ENCODE data around the gene PHACTR1. TPM values are rescaled to one million over a fixed set of nuclear protein-coding genes. Genes with fewer than 3 reads are reported as not detected.

Gene PHACTR1
- total RNA-seq, 1 experiment from 2014 or later: 15.5 TPM

DNA sequence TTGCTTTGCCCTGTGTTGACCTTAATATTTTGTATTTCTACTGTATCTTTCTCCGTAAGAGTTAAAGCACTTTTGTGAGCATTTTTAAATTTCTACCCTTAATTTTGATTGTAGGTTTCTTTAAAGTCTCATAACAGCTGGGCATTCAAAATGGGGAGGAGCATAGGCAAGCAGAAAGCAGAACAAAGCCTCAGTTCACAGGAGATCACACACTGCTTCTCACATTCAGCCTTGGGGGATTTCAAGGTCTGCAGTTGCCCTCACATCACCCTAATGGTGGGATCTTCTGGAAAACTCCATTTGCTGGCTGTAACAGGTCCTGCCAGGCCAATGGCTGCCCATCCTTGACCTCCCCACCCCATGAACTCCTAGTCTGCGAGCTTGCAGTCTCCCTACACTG lies 292.9 kb downstream of the PHACTR1 start:
- no peak overlapping the region for H3K27ac Mint-ChIP-seq
- H3K4me1 Mint-ChIP-seq: peaks cover 31% of the 10 kb centered on the region
- H3K36me3 Mint-ChIP-seq: no peaks in the 10 kb centered on the region
- H3K9me3 Mint-ChIP-seq: no peaks in the 10 kb centered on the region
- ATAC-seq (no peak), DNase-seq (ENCODE audit: low spot score) (no peak)
- ChIA-PET CTCF (no interaction called here), POLR2A (no interaction called here)
- H3K4me3 Mint-ChIP-seq: no peak overlapping the region
- peaks cover 32% of the 10 kb centered on the region for H3K27me3 Mint-ChIP-seq (ENCODE audit: low read depth)
- TF ChIP-seq CBFB (CRISPR knock-in tag; IDR thresholded peaks at IDR 0.05; ENCODE audit: low read depth): no peak
- TF ChIP-seq NFYB (CRISPR knock-in tag; conservative IDR thresholded peaks at IDR 0.05; ENCODE audit: low read depth): no peak
- TF ChIP-seq RELA (CRISPR knock-in tag; IDR thresholded peaks at IDR 0.05; ENCODE audit: borderline replicate concordance): no peak
- TF ChIP-seq, protein P1, sequence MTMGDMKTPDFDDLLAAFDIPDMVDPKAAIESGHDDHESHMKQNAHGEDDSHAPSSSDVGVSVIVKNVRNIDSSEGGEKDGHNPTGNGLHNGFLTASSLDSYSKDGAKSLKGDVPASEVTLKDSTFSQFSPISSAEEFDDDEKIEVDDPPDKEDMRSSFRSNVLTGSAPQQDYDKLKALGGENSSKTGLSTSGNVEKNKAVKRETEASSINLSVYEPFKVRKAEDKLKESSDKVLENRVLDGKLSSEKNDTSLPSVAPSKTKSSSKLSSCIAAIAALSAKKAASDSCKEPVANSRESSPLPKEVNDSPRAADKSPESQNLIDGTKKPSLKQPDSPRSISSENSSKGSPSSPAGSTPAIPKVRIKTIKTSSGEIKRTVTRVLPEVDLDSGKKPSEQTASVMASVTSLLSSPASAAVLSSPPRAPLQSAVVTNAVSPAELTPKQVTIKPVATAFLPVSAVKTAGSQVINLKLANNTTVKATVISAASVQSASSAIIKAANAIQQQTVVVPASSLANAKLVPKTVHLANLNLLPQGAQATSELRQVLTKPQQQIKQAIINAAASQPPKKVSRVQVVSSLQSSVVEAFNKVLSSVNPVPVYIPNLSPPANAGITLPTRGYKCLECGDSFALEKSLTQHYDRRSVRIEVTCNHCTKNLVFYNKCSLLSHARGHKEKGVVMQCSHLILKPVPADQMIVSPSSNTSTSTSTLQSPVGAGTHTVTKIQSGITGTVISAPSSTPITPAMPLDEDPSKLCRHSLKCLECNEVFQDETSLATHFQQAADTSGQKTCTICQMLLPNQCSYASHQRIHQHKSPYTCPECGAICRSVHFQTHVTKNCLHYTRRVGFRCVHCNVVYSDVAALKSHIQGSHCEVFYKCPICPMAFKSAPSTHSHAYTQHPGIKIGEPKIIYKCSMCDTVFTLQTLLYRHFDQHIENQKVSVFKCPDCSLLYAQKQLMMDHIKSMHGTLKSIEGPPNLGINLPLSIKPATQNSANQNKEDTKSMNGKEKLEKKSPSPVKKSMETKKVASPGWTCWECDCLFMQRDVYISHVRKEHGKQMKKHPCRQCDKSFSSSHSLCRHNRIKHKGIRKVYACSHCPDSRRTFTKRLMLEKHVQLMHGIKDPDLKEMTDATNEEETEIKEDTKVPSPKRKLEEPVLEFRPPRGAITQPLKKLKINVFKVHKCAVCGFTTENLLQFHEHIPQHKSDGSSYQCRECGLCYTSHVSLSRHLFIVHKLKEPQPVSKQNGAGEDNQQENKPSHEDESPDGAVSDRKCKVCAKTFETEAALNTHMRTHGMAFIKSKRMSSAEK (CRISPR knock-in tag; IDR thresholded peaks at IDR 0.05; ENCODE audit: borderline replicate concordance): no peak
- TF ChIP-seq, protein P2, sequence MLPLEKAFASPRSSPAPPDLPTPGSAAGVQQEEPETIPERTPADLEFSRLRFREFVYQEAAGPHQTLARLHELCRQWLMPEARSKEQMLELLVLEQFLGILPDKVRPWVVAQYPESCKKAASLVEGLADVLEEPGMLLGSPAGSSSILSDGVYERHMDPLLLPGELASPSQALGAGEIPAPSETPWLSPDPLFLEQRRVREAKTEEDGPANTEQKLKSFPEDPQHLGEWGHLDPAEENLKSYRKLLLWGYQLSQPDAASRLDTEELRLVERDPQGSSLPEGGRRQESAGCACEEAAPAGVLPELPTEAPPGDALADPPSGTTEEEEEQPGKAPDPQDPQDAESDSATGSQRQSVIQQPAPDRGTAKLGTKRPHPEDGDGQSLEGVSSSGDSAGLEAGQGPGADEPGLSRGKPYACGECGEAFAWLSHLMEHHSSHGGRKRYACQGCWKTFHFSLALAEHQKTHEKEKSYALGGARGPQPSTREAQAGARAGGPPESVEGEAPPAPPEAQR (CRISPR knock-in tag; IDR thresholded peaks at IDR 0.05): no peak
- TF ChIP-seq, protein P3, sequence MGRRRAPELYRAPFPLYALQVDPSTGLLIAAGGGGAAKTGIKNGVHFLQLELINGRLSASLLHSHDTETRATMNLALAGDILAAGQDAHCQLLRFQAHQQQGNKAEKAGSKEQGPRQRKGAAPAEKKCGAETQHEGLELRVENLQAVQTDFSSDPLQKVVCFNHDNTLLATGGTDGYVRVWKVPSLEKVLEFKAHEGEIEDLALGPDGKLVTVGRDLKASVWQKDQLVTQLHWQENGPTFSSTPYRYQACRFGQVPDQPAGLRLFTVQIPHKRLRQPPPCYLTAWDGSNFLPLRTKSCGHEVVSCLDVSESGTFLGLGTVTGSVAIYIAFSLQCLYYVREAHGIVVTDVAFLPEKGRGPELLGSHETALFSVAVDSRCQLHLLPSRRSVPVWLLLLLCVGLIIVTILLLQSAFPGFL (CRISPR knock-in tag; IDR thresholded peaks at IDR 0.05; ENCODE audit: borderline replicate concordance): no peak
- no peak for TF ChIP-seq CREM (CRISPR knock-in tag; IDR thresholded peaks at IDR 0.05)
- no peak for TF ChIP-seq JAZF1 (CRISPR knock-in tag; IDR thresholded peaks at IDR 0.05)
- TF ChIP-seq ZNF138 (CRISPR knock-in tag; conservative IDR thresholded peaks at IDR 0.05): no peak
- TF ChIP-seq, protein P4, sequence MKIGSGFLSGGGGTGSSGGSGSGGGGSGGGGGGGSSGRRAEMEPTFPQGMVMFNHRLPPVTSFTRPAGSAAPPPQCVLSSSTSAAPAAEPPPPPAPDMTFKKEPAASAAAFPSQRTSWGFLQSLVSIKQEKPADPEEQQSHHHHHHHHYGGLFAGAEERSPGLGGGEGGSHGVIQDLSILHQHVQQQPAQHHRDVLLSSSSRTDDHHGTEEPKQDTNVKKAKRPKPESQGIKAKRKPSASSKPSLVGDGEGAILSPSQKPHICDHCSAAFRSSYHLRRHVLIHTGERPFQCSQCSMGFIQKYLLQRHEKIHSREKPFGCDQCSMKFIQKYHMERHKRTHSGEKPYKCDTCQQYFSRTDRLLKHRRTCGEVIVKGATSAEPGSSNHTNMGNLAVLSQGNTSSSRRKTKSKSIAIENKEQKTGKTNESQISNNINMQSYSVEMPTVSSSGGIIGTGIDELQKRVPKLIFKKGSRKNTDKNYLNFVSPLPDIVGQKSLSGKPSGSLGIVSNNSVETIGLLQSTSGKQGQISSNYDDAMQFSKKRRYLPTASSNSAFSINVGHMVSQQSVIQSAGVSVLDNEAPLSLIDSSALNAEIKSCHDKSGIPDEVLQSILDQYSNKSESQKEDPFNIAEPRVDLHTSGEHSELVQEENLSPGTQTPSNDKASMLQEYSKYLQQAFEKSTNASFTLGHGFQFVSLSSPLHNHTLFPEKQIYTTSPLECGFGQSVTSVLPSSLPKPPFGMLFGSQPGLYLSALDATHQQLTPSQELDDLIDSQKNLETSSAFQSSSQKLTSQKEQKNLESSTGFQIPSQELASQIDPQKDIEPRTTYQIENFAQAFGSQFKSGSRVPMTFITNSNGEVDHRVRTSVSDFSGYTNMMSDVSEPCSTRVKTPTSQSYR (CRISPR knock-in tag; IDR thresholded peaks at IDR 0.05): no peak
- no peak for TF ChIP-seq TCF7 (CRISPR knock-in tag; IDR thresholded peaks at IDR 0.05; ENCODE audit: low read depth)
- no peak for TF ChIP-seq HMGA2 (CRISPR knock-in tag; IDR thresholded peaks at IDR 0.05)
- TF ChIP-seq, protein P5, sequence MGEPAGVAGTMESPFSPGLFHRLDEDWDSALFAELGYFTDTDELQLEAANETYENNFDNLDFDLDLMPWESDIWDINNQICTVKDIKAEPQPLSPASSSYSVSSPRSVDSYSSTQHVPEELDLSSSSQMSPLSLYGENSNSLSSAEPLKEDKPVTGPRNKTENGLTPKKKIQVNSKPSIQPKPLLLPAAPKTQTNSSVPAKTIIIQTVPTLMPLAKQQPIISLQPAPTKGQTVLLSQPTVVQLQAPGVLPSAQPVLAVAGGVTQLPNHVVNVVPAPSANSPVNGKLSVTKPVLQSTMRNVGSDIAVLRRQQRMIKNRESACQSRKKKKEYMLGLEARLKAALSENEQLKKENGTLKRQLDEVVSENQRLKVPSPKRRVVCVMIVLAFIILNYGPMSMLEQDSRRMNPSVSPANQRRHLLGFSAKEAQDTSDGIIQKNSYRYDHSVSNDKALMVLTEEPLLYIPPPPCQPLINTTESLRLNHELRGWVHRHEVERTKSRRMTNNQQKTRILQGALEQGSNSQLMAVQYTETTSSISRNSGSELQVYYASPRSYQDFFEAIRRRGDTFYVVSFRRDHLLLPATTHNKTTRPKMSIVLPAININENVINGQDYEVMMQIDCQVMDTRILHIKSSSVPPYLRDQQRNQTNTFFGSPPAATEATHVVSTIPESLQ (CRISPR knock-in tag; IDR thresholded peaks at IDR 0.05): no peak
- TF ChIP-seq SMAD4 (CRISPR knock-in tag; IDR thresholded peaks at IDR 0.05): no peak
- TF ChIP-seq, protein P6, sequence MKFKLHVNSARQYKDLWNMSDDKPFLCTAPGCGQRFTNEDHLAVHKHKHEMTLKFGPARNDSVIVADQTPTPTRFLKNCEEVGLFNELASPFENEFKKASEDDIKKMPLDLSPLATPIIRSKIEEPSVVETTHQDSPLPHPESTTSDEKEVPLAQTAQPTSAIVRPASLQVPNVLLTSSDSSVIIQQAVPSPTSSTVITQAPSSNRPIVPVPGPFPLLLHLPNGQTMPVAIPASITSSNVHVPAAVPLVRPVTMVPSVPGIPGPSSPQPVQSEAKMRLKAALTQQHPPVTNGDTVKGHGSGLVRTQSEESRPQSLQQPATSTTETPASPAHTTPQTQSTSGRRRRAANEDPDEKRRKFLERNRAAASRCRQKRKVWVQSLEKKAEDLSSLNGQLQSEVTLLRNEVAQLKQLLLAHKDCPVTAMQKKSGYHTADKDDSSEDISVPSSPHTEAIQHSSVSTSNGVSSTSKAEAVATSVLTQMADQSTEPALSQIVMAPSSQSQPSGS (CRISPR knock-in tag; IDR thresholded peaks at IDR 0.05; ENCODE audit: borderline replicate concordance, low read depth): no peak
- TF ChIP-seq, protein P7, sequence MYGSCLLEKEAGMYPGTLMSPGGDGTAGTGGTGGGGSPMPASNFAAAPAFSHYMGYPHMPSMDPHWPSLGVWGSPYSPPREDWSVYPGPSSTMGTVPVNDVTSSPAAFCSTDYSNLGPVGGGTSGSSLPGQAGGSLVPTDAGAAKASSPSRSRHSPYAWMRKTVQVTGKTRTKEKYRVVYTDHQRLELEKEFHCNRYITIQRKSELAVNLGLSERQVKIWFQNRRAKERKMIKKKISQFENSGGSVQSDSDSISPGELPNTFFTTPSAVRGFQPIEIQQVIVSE (CRISPR knock-in tag; IDR thresholded peaks at IDR 0.05; ENCODE audit: borderline replicate concordance): no peak
- no peak for TF ChIP-seq FOXJ3 (CRISPR knock-in tag; IDR thresholded peaks at IDR 0.05; ENCODE audit: borderline replicate concordance)

Measured in WTC11 (cell line).